Fibroblast of lung (primary cell): ENCODE measurements around the gene ZDHHC12.

Source experiments
- CTCF ChIP-seq, 2 donors: IDR thresholded peaks in 1 of 2; conservative IDR thresholded peaks in 1 of 2; 1 replicate in 1 of 2; 2 replicates in 1 of 2; pipeline ENCODE4 v1.5.1; 2011 to 2012; ENCODE audit warnings: low read length in 2 of 2, control low read depth in 1 of 2, inconsistent platforms in 1 of 2, low read depth in 1 of 2, mild to moderate bottlenecking in 1 of 2
- EZH2 ChIP-seq: IDR thresholded peaks from 2 replicates; pipeline ENCODE4 v1.5.1; 2012; ENCODE audit warnings: low read length, control low read depth, mild to moderate bottlenecking; ENCODE audit errors: missing control alignments

- TF ChIP-seq EZH2 (no peak), CTCF (conservative IDR thresholded peaks at IDR 0.05 in 1 of 2, IDR thresholded peaks at IDR 0.05 in 1 of 2; ENCODE audit: low read depth in 1 of 2, low read length in 2 of 2) (no peak)
Measured at GRCh38 chr9:128732576-128732975, 8.6 kb upstream of the ZDHHC12 start.
